ENCODE results near the gene KRT82.
"Not testable (repeated sequence)": the region's sequence is repeated elsewhere in the genome, so short reads cannot be mapped to it uniquely, and the experiment has no call there.

KRT82 gene

DNA sequence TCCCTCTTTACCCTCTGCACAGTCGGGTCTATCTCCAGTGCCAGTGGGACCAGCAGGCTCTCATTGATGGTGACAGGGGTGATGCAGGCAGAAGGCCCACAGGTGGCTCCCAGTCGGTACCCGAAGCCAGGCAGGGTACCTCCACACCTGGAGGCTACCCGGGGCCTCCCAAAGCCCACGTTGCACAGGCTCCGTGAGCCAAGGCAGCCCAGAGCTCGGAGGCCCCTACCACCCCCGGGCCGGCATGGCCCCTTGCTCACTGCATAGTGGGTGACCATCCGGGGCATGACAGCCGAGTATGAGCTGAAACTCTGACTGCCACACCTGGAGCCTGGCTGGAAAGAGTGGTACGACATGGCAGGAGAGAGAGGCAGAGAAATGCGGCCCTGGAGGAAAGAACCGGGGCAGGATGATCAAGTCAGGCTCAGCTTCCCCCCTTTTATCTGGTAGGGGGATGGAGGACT, at the start of gene KRT82:
TSS of gene KRT82 (minus strand) at position 414 of the 464 bp plus-strand sequence. CDS start at position 356, 58 bp downstream.
- no peak for DNase-seq (ENCODE audit: low spot score)

DNA sequence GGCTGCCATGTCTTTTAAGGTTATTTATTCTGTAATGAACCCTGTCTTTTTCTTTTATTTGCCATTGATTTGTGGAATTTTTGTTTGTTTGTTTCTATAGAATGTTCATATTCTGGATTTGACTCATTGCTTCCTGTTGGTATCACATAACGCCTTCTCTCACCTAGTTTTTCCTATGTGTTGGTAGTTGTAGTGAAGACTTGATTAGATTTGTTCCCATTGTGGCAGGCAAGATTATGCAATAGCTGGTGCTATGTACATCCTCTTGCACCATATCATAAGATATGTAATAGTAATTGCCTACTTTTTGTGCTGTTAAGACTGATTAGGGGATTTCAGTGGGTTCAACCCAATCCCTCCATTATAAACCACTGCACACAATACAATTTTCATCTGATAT, 49.7 kb upstream of the KRT82 start:
- no peak for DNase-seq (ENCODE audit: low spot score)

DNA sequence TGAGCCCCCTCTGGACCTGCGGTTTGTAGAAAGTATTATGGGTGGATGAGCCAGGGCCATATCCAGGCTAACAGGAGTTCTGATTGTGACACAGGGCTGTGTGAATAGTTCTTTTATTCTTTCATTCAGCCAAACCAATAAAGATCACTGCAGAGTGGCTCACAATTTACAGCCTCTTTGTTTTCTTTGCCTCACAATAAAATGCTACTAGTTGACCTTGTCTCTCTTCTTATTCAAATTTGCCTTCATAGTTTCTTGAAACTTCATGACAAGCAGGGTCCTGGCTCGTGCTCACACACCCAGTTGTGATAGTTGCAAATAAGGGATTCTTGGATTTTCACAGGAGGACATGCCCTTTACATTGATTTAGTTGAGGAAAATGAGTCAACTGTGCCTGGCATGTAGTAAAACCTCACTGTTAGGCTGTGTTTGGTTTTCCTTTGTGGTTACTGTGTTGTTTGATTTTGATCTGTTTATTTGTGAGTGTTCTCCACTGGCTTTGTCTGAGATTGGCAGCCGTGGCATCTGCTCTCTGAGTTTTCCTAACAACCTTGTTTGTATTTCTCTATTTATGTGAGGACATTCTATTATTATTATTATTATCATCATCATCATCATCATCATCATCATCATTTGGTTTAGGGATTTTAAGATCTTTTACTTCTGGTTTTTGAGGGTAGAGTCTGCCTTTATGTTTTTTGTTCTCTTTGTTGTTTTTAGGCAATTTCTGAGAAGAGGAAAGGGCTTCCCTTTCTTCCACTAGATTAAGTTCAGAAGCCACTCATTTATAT, 48.5 kb upstream of the KRT82 start:
- no peak for DNase-seq (ENCODE audit: low spot score)

DNA sequence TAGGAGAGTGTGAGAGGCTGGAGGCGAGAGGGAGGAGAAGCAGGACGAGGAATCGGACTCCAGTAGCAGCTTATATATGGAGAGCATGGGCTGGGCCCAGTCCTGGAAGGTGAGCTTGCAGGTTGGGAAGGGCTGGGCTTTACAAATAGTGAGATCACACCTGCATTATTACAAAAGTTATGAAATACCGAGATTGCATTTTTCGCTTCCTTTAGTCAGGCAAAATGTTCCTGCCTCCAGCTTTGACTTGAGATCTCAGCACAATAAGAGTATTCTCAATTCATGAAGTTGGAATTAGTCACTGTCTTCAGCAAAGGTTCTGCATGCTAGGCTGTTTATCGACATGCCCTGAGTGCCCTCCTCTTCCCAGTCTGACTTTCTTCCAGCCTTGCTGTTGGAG, 46.0 kb upstream of the KRT82 start, which contains the start of gene KRT6B:
TSS of gene KRT6B (minus strand) at position 46 of the 400 bp plus-strand sequence. CDS start 68 bp downstream, outside the sequence.
- no peak for DNase-seq (ENCODE audit: low spot score)

- DNase-seq (ENCODE audit: low spot score): no peak
Observed at GRCh38 chr12:52448228-52448627, 42.1 kb upstream of the KRT82 start.

DNA sequence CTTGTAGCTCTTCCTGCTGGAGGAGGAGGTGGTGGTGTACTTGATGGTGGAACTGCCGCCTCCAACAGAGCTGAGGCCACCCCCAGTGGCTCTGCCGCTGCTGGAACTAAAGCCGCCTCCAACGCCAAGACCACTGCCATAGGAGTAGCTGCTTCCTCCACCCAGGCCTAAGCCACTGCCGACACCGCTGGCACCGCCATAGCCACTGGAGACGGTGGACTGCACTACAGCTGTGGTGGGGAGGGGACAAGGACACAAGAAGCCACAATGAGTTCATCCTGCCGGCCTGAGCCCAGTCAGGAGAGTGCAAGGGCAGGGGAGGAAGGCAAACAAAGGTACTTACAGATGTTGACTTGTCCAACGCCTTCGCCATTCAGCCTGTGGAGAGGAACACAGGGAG, 41.1 kb upstream of the KRT82 start:
- not testable (repeated sequence) for DNase-seq (ENCODE audit: low spot score)

DNA sequence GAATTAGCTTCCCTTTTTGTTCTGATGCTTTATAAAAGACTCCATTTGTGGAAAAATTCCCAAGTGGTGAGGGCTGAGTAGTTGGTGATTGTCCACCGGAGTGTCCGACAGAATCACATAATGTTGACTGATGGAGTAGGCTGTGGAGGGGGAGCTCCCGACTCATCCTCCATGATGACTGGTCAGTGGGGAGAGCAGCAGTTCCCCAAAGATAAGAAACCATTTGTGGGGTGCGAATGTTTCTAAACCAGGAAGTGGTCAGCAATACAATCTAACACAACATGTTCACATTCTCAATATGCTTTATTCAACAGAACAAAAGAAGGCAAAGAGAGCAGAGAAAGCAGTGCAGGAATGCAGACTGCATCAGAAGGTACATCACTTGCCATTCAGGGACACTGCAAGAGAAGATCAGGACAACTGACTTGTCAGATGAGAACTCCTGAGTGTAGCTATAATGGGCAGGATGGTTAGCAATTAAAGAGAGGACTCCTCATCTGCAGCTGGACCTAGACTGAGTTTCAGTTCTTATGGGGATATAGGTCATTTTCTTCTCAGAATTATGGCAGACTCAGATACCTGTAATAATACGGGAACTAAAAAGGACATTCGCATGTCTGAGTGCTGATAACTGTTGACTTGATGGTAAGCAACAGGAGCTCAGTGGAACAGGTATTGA, 40.4 kb upstream of the KRT82 start:
- no peak for DNase-seq (ENCODE audit: low spot score)

- DNase-seq (ENCODE audit: low spot score): no peak
Observed at GRCh38 chr12:52445876-52446275, 39.7 kb upstream of the KRT82 start.

GRCh38 chr12:52444647-52445595, 38.8 kb upstream of the KRT82 start:
- no peak for DNase-seq (ENCODE audit: low spot score)

GRCh38 chr12:52443966-52444365, 37.8 kb upstream of the KRT82 start:
- DNase-seq (ENCODE audit: low spot score): no peak

DNA sequence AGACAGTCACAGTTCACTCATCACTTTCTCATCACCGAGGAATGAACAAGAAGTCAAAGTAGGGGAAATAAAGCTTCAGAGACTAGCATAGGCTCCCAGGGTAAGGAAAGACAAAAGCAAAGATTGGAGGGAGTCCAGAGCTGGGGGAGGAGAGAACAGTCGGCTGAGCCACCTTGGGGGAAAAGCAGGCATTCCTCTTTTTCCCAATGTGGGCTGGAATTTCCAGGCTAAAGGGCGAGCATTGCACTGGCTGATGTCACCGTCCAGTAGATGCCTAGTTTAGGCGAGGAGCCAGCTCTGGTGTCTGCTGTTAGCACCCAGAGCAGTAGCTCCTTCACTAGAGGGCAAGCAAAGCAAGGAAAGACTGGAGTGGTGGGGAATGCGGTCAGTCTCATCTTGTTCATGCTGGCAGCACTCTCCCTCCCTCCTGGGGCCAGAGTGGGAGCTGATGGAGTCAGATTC, 36.5 kb upstream of the KRT82 start:
- no peak for DNase-seq (ENCODE audit: low spot score)

GRCh38 chr12:52441320-52441911, 35.3 kb upstream of the KRT82 start:
- DNase-seq (ENCODE audit: low spot score): no peak

DNA sequence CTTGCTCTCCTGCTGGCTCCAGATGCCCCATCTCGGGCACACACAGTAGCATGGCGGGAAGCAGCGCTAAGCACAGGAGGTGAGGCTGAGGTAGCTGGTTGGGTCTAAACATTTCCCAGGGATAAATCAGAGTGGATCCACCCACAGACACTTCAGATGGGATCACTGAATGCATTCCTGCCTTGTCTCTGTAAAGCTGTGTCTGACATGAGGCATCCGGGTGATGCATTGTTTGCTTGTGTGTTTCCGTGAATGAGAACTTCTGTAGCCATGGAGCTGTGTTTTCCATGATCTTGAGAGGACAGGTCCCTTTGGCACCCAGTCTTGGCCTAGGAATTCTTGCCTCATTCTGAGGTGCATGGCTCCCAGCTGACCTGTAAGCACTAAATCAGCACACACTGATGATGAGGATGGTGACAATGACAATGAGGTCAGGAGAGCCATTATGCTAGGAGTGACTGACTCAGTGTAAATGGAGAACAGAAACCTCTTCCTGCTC, 34.7 kb upstream of the KRT82 start:
- DNase-seq (ENCODE audit: low spot score): no peak

- DNase-seq (ENCODE audit: low spot score): no peak
Observed at GRCh38 chr12:52439845-52440244, 33.7 kb upstream of the KRT82 start.

GRCh38 chr12:52439420-52439819, 33.3 kb upstream of the KRT82 start:
- no peak for DNase-seq (ENCODE audit: low spot score)

GRCh38 chr12:52438305-52439301, 32.5 kb upstream of the KRT82 start:
- DNase-seq (ENCODE audit: low spot score): no peak

GRCh38 chr12:52437508-52437907, 31.4 kb upstream of the KRT82 start:
- DNase-seq (ENCODE audit: low spot score): no peak

- no peak for DNase-seq (ENCODE audit: low spot score)
Observed at GRCh38 chr12:52436828-52437474, 30.8 kb upstream of the KRT82 start.

DNA sequence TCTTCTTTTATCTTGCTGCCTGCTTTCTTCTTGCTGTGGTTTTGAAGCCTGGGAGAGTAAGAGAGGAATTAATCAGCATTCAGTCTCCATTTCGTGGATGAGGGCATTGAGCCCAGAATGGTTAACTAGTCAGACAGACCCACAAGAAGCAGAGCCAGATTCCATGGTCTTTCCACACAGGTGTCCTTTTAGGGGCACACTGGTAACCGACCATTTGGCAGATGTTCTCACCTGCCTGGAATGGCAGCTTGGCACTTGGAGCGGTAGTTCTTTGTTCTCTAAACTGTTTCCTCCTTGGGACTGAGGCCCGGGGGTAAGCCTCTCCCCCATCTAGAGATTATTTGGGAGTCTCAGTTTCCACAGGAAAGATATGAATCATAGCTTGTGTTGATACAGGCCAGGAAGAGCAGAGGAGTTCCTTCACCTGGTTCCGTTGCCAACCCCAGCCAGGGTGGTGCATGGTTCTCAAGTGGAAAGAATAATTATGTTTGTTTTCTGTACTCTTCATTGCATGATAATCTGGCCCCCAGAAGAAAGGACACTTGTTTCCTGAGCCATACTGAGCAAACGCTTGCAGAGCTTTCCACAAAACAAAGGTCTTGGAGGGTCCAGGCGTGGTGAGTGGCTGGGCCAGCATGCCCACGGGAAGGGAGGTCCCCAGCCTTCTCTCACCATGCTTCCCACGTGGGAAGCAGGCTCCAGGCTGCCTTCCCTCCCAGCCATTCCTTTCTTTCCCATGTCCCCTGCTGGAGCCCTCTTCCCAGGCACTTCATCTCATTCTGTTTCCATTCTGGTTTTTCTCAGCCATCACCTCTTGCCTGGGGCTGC, 30.1 kb upstream of the KRT82 start:
- no peak for DNase-seq (ENCODE audit: low spot score)
